Prostate gland (tissue), 2 donors: ENCODE data around the gene PCDHB11.
A peak's percentile ranks its signal among the peaks of the same experiment; 100 is the strongest.

ENCODE experiments used
- POLR2A ChIP-seq: fragments of 450-650 bp; IDR thresholded peaks from one replicate; pipeline ENCODE4 v1.6.1; 2016; ENCODE audit warnings: antibody characterized with exemption, mild to moderate bottlenecking
- POLR2AphosphoS5 ChIP-seq: sonication (generic); formaldehyde crosslinking; IDR thresholded peaks from one replicate; pipeline ENCODE4 v1.6.1; 2017; ENCODE audit warnings: antibody characterized with exemption
- TF ChIP-seq, protein P1 (sequence below), 4 experiments: fragments of 200-600 bp in 2 of 4; fragments of 450-650 bp in 2 of 4; sonication (generic) in 2 of 4; IDR thresholded peaks; 1 replicate in 3 of 4; 2 replicates in 1 of 4; pipeline ENCODE4 v1.5.1; 2016 to 2019; ENCODE audit warnings: antibody characterized with exemption in 4 of 4, mild to moderate bottlenecking in 2 of 4, moderate library complexity in 2 of 4

DNA sequence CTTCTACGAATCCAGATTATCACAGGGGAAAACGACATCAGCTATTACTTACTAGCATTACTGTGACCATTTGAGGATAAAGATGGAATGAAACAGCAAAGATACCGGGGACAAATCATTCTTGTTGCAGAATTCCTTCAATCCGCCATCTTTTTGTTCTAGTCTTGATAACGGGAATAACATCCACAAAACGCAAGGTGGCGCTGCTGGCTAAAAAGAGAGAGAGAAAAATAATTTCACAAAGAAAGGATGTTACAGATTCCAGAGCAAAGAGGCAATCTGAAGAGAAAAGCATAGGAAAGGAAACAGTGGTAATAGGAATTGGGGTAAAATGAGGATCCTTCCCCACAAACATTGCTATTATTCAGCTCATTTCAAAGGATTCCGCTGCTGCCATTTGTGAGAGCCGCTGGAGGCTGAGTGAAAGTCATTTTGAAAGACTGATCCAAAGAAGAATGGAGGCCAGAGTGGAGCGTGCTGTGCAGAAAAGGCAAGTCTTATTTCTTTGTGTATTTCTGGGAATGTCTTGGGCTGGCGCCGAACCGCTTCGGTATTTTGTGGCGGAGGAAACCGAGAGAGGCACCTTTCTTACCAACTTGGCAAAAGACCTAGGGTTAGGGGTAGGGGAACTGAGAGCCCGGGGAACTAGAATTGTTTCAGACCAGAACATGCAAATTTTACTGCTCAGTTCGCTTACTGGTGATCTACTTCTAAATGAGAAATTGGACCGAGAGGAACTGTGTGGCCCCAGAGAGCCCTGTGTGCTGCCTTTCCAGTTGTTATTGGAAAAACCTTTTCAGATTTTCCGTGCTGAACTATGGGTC, 26.8 kb upstream of the PCDHB11 start, which contains the start of gene PCDHB7:
- TF ChIP-seq POLR2A (no peak), POLR2AphosphoS5 (no peak)
- TF ChIP-seq, protein P1, sequence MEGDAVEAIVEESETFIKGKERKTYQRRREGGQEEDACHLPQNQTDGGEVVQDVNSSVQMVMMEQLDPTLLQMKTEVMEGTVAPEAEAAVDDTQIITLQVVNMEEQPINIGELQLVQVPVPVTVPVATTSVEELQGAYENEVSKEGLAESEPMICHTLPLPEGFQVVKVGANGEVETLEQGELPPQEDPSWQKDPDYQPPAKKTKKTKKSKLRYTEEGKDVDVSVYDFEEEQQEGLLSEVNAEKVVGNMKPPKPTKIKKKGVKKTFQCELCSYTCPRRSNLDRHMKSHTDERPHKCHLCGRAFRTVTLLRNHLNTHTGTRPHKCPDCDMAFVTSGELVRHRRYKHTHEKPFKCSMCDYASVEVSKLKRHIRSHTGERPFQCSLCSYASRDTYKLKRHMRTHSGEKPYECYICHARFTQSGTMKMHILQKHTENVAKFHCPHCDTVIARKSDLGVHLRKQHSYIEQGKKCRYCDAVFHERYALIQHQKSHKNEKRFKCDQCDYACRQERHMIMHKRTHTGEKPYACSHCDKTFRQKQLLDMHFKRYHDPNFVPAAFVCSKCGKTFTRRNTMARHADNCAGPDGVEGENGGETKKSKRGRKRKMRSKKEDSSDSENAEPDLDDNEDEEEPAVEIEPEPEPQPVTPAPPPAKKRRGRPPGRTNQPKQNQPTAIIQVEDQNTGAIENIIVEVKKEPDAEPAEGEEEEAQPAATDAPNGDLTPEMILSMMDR (IDR thresholded peaks at IDR 0.05), result peak in 1 of 4 experiments; percentile 11
